HEK293 (cell line): Measurements from ENCODE around the gene ATP6V1G1.

Experiments used
- CTCF ChIA-PET: fragments of 350-600 bp; formaldehyde crosslinking; extraction: SDS; loops from one replicate; lab custom pipeline; 2021; ENCODE audit warnings: antibody characterized with exemption; lab: Yijun Ruan, JAX
- POLR2A ChIA-PET: fragments of 300-600 bp; formaldehyde crosslinking; extraction: SDS; loops from one replicate; lab custom pipeline; 2020; ENCODE audit warnings: antibody characterized with exemption, inconsistent platforms; lab: Yijun Ruan, JAX
- H3K27ac ChIP-seq: fragments of 200-500 bp; sonication (Bioruptor generic); 2 replicates; pipeline ENCODE4 v1.5.1; 2014; ENCODE audit warnings: low read depth, low read length, control low read depth, inconsistent platforms; ENCODE audit errors: extremely low read depth
- H3K36me3 ChIP-seq, 2 experiments: fragments of 200-500 bp in 1 of 2; sonication (Bioruptor generic) in 1 of 2; 1 replicate in 1 of 2; 2 replicates in 1 of 2; pipeline ENCODE4 v1.5.1; 2014 to 2017; ENCODE audit warnings: inconsistent platforms in 2 of 2, low read length in 2 of 2; ENCODE audit not compliant: control insufficient read depth in 2 of 2, insufficient read depth in 1 of 2
- H3K4me1 ChIP-seq: fragments of 200-500 bp; sonication (Bioruptor generic); 2 replicates; pipeline ENCODE4 v1.5.1; 2014; ENCODE audit warnings: mild to moderate bottlenecking, low read length, inconsistent platforms; ENCODE audit not compliant: control insufficient read depth, insufficient read depth
- H3K4me3 ChIP-seq: 2 replicates; pipeline ENCODE4 v1.5.1; 2011; ENCODE audit warnings: low read depth, mild to moderate bottlenecking, control low read depth, low read length, moderate library complexity
- H3K9me3 ChIP-seq: fragments of 200-500 bp; sonication (Bioruptor generic); 2 replicates; pipeline ENCODE4 v1.5.1; 2014; ENCODE audit warnings: low read depth, low read length, inconsistent platforms; ENCODE audit not compliant: control insufficient read depth, insufficient read depth
- BCL11A ChIP-seq: fragments of 450-650 bp; formaldehyde crosslinking; IDR thresholded peaks from 2 replicates; pipeline ENCODE4 v1.5.1; 2016; ENCODE audit warnings: low read depth, missing biosample characterization, missing genetic modification characterization
- GLI2 ChIP-seq: fragments of 450-650 bp; formaldehyde crosslinking; IDR thresholded peaks from 2 replicates; pipeline ENCODE4; 2017; ENCODE audit warnings: missing biosample characterization, missing genetic modification characterization, low read depth, borderline replicate concordance
- HOXC10 ChIP-seq: sonication (generic); formaldehyde crosslinking; IDR thresholded peaks from 2 replicates; pipeline ENCODE4 v1.8.1; 2023; ENCODE audit warnings: mild to moderate bottlenecking, missing genetic modification reagents
- KLF9 ChIP-seq: fragments of 450-650 bp; formaldehyde crosslinking; IDR thresholded peaks from 2 replicates; pipeline ENCODE4 v1.5.1; 2016; ENCODE audit warnings: missing biosample characterization, missing genetic modification characterization, low read depth
- ZBTB48 ChIP-seq: fragments of 450-650 bp; formaldehyde crosslinking; IDR thresholded peaks from 2 replicates; pipeline ENCODE4 v1.5.1; 2016; ENCODE audit warnings: missing biosample characterization, missing genetic modification characterization
- ZNF121 ChIP-seq: fragments of 450-650 bp; formaldehyde crosslinking; IDR thresholded peaks from 2 replicates; pipeline ENCODE4 v1.5.1; 2016; ENCODE audit warnings: missing biosample characterization, missing genetic modification characterization
- ZNF600 ChIP-seq: fragments of 450-650 bp; formaldehyde crosslinking; IDR thresholded peaks from 2 replicates; pipeline ENCODE4 v1.5.1; 2016; ENCODE audit warnings: missing biosample characterization, missing genetic modification characterization
- ZNF623 ChIP-seq: fragments of 450-650 bp; formaldehyde crosslinking; IDR thresholded peaks from 2 replicates; pipeline ENCODE4 v1.5.1; 2016; ENCODE audit warnings: missing biosample characterization, missing genetic modification characterization
- TF ChIP-seq, protein P1 (sequence below): fragments of 450-650 bp; formaldehyde crosslinking; IDR thresholded peaks from 2 replicates; pipeline ENCODE4 v1.5.1; 2016; ENCODE audit warnings: missing biosample characterization, missing genetic modification characterization, borderline replicate concordance
- TF ChIP-seq, protein P2 (sequence below): fragments of 450-650 bp; formaldehyde crosslinking; conservative IDR thresholded peaks from 2 replicates; pipeline ENCODE4 v1.5.1; 2016; ENCODE audit warnings: low read depth, missing biosample characterization, missing genetic modification characterization
- TF ChIP-seq, protein P3 (sequence below): fragments of 450-650 bp; formaldehyde crosslinking; IDR thresholded peaks from 2 replicates; pipeline ENCODE4 v1.5.1; 2017; ENCODE audit warnings: missing biosample characterization, missing genetic modification characterization
- TF ChIP-seq, protein P4 (sequence below): fragments of 450-650 bp; formaldehyde crosslinking; IDR thresholded peaks from 2 replicates; pipeline ENCODE4 v1.5.1; 2017; ENCODE audit warnings: missing biosample characterization, missing genetic modification characterization

ATP6V1G1 gene

DNA sequence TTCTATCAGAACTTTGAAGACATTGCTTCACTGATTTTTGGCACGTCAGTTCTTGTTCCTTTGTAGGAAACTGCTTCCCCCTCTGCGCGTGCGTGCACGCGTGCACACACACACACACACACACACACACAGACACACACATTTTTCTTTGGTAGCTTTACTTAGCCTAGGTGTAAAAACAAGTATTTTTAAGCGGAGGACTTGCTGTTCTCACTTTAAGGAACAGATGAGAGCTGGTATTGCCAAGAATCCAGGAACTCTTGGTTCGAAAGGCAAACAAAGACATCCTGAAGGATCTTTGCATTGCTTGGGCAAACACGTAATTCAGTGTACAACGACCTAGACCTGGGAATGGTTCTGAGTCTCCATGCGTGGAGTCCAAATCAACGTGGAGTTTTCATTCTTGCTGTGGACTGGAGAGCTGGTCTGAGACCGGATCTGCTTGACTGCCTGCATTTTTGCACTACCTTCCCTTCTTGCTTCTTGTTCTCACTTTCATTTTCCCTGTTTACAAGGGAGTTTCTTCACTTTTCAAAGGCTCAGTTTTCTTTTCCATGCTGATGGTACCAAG lies 31.7 kb downstream of the ATP6V1G1 start (continued):
- TF ChIP-seq KLF9 (tag by site-specific recombination) (no peak), BCL11A (tag by site-specific recombination) (no peak), ZNF600 (tag by site-specific recombination) (no peak), ZBTB48 (tag by site-specific recombination) (no peak), GLI2 (tag by site-specific recombination) (no peak), ZNF121 (tag by site-specific recombination) (no peak)
- TF ChIP-seq, protein P1, sequence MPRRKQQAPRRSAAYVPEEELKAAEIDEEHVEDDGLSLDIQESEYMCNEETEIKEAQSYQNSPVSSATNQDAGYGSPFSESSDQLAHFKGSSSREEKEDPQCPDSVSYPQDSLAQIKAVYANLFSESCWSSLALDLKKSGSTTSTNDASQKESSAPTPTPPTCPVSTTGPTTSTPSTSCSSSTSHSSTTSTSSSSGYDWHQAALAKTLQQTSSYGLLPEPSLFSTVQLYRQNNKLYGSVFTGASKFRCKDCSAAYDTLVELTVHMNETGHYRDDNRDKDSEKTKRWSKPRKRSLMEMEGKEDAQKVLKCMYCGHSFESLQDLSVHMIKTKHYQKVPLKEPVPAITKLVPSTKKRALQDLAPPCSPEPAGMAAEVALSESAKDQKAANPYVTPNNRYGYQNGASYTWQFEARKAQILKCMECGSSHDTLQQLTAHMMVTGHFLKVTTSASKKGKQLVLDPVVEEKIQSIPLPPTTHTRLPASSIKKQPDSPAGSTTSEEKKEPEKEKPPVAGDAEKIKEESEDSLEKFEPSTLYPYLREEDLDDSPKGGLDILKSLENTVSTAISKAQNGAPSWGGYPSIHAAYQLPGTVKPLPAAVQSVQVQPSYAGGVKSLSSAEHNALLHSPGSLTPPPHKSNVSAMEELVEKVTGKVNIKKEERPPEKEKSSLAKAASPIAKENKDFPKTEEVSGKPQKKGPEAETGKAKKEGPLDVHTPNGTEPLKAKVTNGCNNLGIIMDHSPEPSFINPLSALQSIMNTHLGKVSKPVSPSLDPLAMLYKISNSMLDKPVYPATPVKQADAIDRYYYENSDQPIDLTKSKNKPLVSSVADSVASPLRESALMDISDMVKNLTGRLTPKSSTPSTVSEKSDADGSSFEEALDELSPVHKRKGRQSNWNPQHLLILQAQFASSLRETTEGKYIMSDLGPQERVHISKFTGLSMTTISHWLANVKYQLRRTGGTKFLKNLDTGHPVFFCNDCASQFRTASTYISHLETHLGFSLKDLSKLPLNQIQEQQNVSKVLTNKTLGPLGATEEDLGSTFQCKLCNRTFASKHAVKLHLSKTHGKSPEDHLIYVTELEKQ (tag by site-specific recombination), result no peak
- TF ChIP-seq, protein P2, sequence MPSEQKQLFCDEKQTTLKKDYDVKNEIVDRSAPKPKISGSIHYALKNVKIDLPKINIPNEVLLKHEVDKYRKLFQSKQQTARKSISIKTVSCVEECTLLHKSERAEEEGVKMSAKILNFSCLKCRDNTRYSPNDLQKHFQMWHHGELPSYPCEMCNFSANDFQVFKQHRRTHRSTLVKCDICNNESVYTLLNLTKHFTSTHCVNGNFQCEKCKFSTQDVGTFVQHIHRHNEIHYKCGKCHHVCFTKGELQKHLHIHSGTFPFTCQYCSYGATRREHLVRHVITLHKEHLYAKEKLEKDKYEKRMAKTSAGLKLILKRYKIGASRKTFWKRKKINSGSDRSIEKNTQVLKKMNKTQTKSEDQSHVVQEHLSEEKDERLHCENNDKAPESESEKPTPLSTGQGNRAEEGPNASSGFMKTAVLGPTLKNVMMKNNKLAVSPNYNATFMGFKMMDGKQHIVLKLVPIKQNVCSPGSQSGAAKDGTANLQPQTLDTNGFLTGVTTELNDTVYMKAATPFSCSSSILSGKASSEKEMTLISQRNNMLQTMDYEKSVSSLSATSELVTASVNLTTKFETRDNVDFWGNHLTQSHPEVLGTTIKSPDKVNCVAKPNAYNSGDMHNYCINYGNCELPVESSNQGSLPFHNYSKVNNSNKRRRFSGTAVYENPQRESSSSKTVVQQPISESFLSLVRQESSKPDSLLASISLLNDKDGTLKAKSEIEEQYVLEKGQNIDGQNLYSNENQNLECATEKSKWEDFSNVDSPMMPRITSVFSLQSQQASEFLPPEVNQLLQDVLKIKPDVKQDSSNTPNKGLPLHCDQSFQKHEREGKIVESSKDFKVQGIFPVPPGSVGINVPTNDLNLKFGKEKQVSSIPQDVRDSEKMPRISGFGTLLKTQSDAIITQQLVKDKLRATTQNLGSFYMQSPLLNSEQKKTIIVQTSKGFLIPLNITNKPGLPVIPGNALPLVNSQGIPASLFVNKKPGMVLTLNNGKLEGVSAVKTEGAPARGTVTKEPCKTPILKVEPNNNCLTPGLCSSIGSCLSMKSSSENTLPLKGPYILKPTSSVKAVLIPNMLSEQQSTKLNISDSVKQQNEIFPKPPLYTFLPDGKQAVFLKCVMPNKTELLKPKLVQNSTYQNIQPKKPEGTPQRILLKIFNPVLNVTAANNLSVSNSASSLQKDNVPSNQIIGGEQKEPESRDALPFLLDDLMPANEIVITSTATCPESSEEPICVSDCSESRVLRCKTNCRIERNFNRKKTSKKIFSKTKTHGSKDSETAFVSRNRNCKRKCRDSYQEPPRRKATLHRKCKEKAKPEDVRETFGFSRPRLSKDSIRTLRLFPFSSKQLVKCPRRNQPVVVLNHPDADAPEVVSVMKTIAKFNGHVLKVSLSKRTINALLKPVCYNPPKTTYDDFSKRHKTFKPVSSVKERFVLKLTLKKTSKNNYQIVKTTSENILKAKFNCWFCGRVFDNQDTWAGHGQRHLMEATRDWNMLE (tag by site-specific recombination), result no peak

DNA sequence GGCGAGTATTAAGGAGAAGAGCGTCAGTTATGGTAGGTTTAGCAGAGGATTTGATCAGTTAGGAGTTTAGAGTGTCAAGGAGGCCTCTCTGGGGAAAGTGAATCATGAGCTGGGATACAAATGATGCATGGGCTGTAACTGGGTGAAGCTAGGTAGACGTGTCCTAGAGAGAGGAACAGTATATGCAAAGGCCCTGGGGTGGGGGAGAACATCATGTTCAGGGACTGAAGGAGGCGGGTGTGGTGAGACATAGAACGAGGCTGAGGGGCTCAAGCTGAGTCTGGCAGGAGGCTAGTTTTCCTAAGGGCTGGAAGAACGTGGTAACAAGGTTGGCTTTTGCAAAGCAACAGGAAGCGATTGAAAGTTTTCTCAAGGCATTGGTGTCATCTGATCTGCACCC lies 34.0 kb downstream of the ATP6V1G1 start:
- no peak overlapping the region for H3K27ac ChIP-seq
- TF ChIP-seq ZNF623 (peak; percentile 90), HOXC10 (CRISPR knock-in tag) (no peak)
- no peaks in the 10 kb centered on the region for H3K4me1 ChIP-seq
- no peaks in the 10 kb centered on the region for H3K9me3 ChIP-seq
- ChIA-PET CTCF (interaction anchor here (1.9 kb wide), 1 partner anchor 32 kb away, joined by 6 read pairs; no protein-coding TSS in a partner anchor), POLR2A (no interaction called here)
- H3K36me3 ChIP-seq, result peaks cover 0 to 21% of the 10 kb centered on the region in 2 experiments; a peak in 2 of 3 replicates
- H3K4me3 ChIP-seq, result no peak overlapping the region

DNA sequence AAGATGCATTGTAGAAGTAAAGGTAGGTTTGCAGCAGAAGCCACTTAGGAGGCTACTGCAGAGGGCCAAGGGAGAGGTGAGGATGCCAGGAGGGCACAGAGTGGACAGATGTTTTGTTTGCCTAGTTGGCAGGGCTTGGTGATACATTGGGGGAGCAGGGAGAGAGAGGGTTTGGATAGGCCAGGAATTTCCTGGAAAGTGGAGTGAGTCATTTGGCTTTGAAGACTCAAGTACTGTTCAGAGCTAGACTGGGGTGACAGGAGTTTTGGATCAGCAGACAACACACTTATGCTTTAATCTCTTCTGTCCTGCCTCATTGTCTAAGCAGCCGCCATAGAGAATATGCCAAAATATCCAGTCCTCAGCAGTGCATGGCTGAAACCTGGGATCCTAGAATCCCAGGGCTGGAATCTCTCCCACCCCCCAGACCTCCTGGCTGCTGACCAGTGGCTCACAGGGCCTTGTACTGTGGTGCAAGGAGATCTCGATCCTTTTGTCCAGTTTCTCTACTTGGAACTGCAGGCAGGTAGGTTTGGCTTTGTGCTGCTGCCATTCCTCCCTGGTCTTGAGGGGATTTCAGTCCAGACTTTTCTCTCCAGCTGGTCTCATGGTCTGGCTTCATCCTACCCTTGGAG lies 34.5 kb downstream of the ATP6V1G1 start:
- TF ChIP-seq, protein P3, sequence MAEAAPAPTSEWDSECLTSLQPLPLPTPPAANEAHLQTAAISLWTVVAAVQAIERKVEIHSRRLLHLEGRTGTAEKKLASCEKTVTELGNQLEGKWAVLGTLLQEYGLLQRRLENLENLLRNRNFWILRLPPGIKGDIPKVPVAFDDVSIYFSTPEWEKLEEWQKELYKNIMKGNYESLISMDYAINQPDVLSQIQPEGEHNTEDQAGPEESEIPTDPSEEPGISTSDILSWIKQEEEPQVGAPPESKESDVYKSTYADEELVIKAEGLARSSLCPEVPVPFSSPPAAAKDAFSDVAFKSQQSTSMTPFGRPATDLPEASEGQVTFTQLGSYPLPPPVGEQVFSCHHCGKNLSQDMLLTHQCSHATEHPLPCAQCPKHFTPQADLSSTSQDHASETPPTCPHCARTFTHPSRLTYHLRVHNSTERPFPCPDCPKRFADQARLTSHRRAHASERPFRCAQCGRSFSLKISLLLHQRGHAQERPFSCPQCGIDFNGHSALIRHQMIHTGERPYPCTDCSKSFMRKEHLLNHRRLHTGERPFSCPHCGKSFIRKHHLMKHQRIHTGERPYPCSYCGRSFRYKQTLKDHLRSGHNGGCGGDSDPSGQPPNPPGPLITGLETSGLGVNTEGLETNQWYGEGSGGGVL (tag by site-specific recombination), result no peak
- TF ChIP-seq, protein P4, sequence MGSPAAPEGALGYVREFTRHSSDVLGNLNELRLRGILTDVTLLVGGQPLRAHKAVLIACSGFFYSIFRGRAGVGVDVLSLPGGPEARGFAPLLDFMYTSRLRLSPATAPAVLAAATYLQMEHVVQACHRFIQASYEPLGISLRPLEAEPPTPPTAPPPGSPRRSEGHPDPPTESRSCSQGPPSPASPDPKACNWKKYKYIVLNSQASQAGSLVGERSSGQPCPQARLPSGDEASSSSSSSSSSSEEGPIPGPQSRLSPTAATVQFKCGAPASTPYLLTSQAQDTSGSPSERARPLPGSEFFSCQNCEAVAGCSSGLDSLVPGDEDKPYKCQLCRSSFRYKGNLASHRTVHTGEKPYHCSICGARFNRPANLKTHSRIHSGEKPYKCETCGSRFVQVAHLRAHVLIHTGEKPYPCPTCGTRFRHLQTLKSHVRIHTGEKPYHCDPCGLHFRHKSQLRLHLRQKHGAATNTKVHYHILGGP (tag by site-specific recombination), result peak; percentile 79
- ChIA-PET CTCF (interaction anchor here (0.9 to 1.9 kb wide), 2 partner anchors 31 to 216 kb away, joined by 5 to 6 read pairs; no protein-coding TSS in a partner anchor), POLR2A (no interaction called here)
- Histone ChIP-seq H3K27ac (no peak overlapping the region), H3K4me3 (no peak overlapping the region), H3K9me3 (no peaks in the 10 kb centered on the region), H3K36me3 (peaks cover 0 to 25% of the 10 kb centered on the region in 2 experiments; a peak in 2 of 3 replicates), H3K4me1 (no peaks in the 10 kb centered on the region)
